T47D (cell line): ENCODE data around the gene MESP1.

Experiments
- DNase-seq, 2 experiments: peaks; one replicate each; pipeline versions ENCODE4 v3.0.0 to v3.0.0-alpha.2; 2011 to 2012; ENCODE audit warnings: low read depth in 1 of 2, low spot score in 1 of 2
- JUND ChIP-seq: IDR thresholded peaks from 2 replicates; pipeline ENCODE4 v1.6.1; 2012; ENCODE audit warnings: low read depth
- in situ Hi-C: cut with HindIII; loops from 2 replicates; pipeline ENCODE4 v1.10.0; 2016; ENCODE audit warnings: low sequenced_read_pairs, low pct_unique_long_range_greater_than_20kb

Gene MESP1

DNA sequence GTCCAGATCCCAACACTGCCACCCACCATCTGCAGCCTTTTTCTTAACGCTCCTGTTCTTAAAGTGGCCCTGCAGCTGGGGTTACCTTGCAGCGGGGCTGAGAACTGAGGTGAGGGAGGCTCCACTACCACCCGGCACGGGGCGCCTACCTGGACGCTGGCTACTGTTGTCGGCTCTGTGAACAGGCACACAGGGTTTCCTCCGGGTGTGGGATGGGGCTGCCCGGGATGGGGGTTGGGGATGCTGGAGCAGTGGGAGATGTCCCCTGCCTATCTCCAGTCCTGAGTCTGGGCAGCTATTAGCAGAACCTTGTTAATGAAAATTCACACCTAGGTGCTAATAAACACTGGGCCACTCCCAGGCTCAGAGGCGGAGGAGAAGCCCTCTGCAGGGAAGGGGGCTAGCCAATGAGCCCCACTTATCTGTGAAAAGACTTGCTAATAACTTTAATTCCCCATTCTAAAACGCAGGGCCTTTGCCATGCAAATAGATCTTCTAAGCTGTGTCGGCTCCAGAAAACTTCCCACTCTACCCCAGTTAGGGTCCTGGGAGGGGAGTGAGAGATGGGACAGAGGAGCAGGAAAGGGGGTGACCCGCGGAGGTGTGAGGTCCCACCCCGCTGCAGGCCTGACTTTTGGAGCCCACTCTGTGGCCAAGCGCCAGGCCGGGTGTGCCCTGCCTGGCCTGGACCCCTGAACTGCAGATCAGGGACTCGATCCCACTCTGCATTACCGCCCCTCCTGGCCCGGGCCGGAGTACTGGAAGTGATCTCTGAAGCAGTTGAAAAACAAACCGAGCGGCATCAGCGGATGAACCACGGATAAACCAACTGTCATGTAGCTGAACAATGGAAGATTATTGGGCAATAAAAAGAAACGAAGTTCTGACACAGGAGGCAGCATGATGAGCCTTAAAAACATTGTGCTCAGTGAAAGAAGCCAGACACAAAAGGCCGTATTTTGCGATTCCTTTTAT is 3.1 kb downstream of the MESP1 start:
- no peak for DNase-seq
- no peak for TF ChIP-seq JUND
- in situ Hi-C loops, result no loop called here

DNA sequence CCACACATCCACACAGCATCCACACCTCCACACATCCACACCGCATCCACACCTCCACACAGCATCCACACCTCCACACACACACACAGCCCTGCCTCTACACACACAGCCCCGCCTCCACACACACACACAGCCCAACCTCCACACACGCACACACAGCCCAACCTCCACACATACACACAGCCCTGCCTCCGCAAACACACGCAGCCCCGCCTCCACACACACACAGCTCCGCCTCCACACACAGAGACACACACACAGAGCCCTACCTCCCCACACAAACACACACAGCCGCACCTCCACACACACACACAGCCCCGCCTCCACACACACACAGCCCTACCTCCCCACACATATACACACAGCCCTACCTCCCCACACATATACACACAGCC is 4.7 kb downstream of the MESP1 start:
- DNase-seq, result no peak
- in situ Hi-C loops, result no loop called here
- no peak for TF ChIP-seq JUND

DNA sequence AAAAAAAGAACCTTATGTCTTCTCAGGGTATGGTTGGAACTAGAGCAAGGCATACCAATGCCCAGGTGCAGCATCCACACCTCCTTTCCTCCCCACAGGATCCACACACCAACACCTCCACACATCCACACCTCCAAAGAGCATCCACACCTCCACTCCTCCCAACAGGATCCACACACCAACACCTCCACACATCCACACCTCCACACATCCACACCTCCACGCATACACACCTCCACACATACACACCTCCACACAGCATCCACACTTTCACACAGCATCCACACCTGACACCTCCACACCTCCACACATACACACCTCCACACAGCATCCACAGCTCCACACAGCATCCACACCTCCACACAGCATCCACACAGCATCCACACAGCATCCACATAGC is 5.3 kb downstream of the MESP1 start:
- DNase-seq, result no peak
- no peak for TF ChIP-seq JUND
- in situ Hi-C loops, result no loop called here

DNA sequence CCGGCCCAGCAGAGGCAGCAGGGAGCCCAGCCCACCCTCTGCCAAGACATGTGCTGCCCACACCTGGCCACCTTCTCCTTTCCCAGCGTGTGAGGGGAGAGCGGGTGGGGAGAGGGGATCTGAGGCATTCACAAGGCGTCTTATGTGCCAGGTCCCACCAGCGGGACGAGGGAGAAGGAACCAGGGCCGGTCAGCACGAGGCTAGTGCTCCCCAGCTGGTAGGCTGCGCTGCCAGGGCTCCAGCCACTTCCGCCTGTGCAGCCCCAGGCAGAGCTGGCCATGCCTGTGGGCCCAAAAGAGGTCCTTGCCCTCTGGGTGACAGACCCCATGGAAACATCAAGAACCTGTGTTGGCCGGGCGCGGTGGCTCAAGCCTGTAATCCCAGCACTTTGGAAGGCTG is 5.9 kb downstream of the MESP1 start:
- DNase-seq, result no peak
- TF ChIP-seq JUND, result no peak
- in situ Hi-C loops, result no loop called here

DNA sequence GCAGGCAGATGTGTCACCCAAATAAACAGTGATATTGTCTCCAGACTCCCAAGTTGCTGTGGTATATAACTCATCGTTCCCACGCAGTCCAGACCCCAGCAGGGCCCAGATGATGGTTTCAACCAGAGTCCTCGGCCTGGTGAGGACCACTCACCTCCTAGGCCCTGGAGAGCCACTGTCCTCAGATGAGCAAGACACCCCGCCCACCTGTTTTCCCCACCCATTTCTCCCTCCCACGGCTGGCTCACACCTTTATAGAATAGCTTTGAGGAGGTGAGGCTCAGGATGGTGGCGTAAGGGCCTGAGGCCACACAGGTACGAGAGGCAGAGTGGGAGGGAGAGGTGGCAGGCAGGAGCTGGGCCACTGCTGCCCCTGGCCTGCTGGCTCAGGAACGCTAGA is 7.5 kb downstream of the MESP1 start:
- in situ Hi-C loops, result no loop called here

DNA sequence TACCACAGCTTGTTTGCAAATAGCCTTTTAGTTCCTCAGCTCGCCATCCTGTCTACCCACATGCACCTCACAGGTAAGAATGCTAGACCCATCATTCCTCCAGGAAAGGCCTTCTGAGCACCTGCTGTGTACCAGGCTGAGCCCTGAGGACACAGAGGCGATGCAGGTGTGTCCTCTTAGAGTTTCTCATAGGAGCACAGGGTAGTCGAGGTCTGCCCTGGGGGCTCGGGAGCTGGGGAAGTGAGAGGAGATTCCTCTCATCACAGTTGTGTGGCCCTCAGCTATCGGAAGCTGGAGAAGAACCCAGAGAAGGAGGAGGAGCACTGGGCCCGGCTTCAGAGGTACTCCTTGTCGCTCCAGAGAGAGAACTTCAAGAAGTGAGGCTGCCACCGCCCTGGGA is 8.0 kb downstream of the MESP1 start:
- in situ Hi-C loops, result no loop called here
- no peak for DNase-seq
- TF ChIP-seq JUND, result no peak

More for the DNA sequence above, 7.5 kb downstream of the MESP1 start:
- no peak for TF ChIP-seq JUND
- DNase-seq, result no peak

DNA sequence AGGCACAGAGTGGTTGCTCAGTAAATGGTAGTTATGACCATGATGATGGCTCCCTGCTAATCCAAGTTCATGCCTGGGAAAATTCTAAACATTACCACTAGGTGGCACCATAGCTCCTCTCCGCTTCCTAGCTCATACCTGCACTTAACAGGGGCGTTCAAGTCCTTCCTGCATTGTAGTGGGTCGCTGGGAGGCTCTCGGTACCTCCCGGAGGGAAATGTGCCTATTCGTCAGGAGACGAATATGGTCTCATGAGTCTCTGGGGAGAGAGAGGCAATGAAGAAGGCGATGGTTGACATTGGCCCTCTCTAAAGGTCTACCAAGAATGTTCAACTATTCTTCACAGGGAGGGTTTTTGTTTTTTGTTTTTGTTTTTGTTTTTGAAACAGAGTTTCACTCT is 10.9 kb downstream of the MESP1 start:
- TF ChIP-seq JUND, result no peak
- peak; percentile 59 to 81 for DNase-seq
- in situ Hi-C loops, result no loop called here

DNA sequence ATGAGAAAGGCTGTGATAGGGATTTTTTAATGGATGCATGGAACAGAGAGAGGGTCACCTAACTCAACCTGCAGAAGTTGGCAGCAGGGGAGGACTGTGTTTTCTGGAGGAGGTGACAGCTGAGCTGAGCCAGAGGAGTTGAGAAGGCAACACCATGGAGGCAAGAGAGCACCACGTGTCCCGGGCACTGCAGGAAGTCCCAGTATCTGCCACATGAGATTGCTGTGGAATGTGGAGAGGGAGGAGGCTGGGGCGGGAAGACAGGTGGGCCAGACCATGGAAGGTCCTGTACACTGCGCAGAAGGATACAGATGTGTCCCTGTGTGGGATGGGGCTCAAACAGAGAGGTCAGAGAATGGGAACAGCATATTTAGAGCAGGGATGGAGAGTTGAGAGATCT is 15.3 kb downstream of the MESP1 start:
- DNase-seq, result no peak
- no peak for TF ChIP-seq JUND
- in situ Hi-C loops, result no loop called here

DNA sequence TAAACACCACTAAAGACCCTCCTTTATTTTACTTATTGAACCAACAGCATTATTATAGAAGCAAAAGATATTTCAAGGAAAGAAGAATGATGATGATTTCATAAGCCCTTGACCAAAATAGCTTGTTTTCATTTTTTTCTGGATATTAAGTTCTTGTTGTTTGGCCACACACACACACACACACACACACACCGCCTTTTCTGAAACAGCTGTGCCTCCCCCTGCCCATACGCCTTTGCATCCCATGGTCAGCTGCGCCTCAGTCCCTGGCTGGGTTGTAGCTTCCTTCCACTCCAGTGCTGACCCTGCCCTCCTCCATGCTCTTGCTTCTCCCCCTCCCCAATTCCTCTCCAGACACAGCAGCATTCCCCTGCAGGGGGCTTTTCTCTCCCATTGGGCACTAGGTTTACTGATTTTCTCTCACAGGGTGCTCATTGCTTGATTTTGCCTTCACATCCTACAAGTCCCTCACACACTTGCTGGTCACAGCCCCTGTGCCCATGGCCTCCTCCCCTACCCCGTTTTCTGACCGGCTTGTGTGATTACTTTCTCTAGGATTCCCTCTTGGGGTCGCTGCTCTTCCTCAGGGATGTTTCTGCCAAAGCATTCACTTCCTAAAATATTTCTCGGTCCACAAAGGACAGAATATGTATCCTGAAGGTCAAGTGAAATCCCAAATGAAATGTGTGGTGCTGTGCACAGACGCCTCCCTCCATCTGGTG is 18.4 kb downstream of the MESP1 start:
- TF ChIP-seq JUND, result no peak
- in situ Hi-C loops, result no loop called here
- no peak for DNase-seq

DNA sequence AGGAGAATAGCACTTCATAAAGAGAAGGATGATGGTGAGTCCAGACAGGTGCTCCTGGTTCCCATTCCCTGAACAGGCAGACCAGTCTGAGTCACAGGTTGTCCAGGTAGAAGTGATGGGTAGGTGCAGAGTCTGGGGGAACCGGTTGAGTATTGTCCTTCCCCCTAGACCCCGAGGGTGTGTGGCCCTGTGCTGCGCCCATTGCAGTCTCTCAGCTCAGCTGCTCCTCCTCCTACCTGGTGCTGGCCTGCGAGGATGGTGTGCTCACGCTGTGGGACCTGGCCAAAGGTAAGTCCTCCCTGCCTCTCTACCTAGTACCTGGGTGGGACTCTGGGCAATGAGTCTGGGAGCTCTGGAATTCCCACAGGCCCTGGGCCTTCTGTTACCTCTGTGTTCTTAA is 19.8 kb downstream of the MESP1 start:
- in situ Hi-C loops, result no loop called here
- TF ChIP-seq JUND, result no peak
- DNase-seq, result no peak

DNA sequence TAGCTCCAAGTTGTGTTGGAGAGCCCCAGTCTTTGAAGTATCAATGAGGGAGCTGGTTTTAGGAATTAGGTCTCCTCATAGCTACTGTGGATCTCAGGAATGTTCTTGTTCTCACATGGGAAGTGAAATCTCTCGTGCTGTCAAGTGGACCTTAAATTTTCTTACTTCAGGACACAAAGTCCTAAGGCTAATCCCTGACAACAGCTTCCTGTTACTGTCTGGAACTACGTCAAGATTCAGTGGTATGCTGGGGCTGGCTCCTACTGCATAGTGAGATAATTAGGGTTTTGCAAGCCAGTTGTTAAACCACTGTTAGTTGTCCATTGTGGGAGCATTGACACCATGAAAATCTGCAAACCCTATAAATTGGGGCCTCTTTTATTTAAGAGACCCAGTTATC is 22.8 kb downstream of the MESP1 start:
- no peak for DNase-seq
- in situ Hi-C loops, result no loop called here
- TF ChIP-seq JUND, result no peak

DNA sequence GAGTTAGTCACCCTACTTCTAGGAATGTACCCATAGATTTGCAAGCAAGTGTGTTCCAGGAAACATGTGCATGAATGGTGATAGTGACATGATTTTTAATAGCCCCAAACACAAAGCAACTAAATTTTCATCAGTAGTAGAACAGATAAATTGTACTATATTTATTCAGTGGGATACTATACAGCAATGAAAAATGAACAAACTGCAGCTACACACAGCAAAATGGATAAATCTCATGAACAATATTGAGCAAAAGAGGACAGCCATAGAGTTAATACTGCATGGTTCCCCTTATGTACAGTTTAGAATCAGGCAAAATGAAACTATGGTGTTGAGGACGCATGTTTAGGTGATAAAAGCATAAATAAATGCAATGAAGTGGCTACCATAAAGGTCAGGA is 26.0 kb downstream of the MESP1 start:
- in situ Hi-C loops, result no loop called here
- TF ChIP-seq JUND, result no peak

DNA sequence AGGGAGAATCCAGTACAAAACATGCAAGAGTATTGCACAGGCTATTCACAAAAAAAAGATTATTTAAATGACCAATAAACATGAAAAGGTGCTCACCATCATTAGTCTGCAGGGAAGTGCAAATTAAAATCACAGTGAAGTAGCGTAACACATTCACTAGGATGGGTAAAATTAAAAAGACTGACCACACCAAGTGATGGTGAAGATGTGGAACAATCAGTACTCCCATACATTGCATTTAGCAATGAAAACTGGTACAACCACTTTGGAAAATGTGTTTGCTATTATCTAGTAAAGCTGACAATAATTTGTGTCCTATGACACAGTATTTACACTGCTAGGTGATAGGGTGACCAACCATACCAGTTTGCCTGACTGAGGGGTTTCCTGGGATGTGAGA is 26.4 kb downstream of the MESP1 start:
- in situ Hi-C loops, result no loop called here
- no peak for TF ChIP-seq JUND
- DNase-seq, result no peak

More for the DNA sequence above, 26.0 kb downstream of the MESP1 start:
- no peak for DNase-seq
